ENCODE measurements around the gene PHLDA3.
A peak's percentile ranks its signal among the peaks of the same experiment; 100 is the strongest.

Gene PHLDA3

DNA sequence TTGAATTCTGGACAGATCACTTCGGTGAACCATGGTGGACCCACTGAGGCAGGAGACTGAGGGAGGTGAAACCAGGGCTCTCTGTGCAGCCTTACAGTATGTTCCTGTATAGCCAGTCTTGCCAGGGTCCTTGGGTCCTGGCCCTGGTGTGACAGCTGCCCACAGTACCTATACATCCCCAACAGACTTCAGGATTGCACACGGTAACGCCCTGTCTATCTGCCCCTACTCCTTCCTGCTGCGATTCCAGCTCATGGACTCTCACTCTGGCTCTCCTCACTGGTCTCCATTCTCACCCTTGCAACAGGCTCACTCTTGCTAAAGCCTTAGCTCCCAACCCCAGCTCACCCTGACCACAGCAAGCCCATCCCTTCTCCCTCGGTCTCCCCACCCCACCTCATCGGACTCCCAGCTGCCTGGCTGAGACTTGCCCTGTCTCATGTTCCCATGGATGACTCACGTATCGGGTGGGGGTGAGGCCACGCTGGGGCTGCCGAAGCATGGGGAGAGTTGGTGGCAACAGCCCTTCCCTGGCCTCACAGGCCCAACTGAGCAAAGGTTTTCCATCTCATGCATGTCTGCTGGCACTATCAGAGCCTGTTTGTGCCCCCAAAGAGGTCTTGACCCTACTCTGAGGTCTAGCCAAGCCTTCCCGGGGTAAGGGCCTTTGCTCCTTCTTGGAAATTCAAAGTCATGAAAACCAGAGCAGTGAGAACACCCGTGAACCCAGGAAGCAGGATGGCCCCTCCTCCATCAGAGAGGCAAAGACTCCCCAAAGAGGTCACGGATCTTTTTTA is 7.1 kb downstream of the PHLDA3 start:
- no peak for ATAC-seq
- no peak for DNase-seq

DNA sequence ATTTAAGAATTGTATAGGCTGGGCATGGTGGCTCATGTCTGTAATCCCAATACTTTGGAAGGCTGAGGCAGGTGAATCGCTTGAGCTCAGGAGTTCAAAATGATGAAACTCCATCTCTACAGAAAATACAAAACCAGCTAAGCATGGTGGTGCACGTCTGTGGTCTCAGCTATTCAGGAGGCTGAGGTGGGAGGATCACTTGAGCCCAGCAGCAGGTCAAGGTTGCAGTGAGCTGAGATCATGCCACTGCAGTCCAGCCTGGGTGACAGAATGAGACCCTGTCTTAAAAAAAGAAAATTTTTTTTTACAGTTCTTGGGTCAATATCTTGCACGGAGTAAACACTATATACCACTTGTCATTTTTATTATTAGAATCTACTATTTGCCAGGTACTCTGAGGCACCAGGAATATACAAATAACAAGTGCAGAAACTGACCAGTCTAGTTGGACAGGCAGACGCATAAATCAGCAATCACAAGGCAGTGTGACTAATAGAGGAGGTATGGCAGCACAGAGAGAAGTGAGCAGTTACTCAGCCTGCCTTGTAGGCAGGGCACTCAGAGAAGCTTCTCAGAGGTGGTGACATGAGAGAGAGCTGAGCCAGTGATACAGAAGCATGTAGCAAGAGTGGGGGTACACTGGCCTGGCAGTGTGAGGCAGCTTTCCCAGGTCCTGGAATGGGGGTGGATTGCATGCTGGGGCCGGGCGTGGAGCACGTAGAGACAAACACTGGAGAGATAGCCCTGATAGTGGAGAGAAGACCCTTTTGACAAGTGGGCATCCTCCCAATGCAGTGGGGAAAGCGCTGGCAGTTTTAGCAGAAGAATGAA is 8.0 kb downstream of the PHLDA3 start:
- ATAC-seq = no peak

DNA sequence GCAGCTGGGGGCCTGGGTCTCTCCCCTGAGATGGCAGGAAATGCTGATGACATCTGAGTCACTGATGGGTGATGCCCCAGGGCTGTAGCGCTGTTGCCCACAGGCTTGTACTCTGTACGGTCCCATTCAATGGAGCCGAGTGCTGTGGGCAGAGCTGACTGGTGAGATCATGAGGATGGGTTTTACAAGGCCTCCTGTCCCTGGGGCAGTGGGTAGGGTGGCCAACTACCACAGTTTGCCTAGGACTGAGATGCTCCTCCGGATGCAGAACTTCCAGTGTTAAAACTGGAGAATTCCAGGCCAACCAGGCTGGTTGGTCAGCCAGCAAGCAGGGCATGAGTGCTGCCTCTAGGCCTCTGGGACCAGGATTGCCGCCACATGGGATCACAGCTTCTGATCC is 9.2 kb downstream of the PHLDA3 start:
- no peak for ATAC-seq
- no peak for DNase-seq

More for the DNA sequence above, 8.0 kb downstream of the PHLDA3 start:
- DNase-seq = no peak

DNA sequence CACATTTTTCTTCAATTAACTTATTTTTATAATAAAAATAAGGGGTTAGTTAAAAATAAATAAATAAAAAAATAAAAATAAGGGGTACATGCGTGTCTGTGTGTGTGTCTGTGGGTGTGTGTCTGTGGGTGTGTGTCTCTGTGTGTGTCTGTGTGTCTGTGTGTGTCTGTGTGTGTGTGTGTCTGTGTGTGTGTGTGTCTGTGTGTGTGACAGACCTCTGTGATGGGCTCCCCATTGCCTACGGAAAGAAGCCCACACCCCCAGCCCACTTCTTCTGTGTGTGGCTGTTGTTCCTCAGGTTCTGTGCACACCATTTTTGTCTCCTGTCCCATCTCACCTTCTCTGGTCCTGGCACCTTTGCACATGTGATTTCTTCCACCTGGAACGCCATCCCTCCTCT is 9.9 kb downstream of the PHLDA3 start:
- DNase-seq (no peak), ATAC-seq (no peak)

DNA sequence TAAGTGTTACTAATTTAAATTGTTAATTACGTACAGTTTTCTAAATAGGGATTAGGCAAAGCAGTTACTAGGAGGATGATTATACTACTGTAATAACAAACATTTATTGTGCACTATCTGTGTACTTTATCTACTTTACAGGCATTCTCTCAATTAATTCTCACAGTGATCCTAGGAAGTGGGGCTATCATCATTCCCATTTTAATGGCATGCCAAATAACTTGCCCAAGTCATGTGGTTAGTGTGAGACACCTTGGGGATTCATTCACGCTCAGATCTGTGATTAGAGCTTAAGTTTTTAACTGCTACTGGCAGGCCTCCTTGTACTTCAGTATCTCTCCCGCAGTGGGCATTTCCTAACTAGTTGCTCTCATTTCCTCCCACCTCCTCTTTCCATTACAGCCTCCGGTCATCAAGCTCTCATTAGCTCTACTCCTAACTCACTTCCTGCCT is 11.5 kb downstream of the PHLDA3 start:
- ATAC-seq (no peak), DNase-seq (no peak)

DNA sequence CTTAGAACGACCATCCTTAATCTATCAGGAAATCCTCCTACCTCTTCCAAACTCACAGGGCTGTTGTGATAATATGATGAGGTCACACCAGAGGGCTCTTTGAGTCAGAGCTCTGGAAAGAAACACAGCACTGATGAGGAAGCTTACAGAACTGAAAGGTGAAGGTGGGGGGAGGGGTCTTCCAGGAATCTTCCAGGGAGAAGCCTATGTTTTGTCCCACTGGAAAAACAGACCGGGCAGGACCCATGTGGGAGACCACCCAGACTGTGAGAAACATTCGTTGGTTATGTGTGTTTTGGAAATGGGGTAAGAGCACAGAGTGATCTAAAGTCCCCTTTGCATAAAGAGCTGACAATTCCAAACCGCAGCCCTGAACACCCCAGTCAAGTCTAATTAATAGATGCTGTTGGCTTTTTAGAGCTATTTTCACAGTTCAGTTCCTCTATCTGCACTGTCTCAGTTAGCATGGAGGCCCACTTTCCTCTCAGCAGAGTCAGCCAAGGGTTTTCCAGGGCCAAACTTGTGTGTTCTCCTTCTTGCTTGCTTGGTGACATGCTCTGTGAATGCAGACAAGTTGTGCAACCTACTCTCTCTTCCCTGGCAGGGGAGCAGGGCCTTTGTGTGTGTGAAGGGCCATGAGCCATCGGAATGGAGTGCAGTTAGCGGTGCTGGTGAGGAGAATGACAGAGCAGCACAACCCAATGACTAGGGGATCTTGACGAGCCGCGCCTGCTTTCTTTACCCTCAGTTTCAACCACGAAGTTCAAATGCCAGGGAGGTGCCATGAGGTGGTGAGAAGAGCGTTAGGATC is 12.3 kb downstream of the PHLDA3 start:
- DNase-seq (no peak), ATAC-seq (no peak)

DNA sequence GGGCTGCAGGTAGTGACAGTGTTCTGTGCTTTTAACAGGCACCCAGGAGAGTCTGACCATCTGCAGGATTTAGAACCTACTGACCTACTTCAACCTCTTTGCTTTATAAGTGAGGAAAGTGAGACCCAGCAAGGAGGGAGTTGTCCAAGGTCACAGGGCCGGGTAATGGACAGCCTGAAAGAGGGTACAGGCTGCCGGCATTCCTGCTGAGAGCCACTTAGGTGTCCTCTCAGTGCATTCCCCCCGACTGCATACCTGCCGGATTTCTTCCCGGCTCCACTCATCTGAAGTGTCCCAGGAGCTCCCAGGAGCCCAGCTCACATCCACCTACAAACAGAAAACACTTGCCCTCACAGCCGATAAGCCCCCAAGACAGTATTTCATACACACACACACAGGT is 13.9 kb downstream of the PHLDA3 start:
- no peak for ATAC-seq
- no peak for DNase-seq

DNA sequence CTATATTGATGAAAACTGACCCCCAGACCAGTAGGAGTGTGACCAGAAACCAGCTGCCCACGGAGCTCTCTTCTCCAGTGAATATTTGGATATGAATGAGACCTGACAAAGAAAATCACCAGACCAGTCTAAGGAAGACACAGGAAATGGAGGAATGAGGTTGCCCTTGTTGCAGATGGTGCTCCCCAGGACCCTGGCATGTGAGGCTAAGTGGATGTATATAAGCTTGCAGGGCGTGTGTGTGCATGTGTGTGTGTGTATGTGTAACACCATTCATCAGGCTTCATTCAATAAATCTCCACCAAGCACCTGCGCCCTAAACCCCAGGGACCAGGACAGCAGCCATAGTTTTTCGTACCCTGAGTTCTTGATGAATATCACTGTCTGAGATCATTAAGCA is 14.4 kb downstream of the PHLDA3 start:
- no peak for ATAC-seq
- no peak for DNase-seq

DNA sequence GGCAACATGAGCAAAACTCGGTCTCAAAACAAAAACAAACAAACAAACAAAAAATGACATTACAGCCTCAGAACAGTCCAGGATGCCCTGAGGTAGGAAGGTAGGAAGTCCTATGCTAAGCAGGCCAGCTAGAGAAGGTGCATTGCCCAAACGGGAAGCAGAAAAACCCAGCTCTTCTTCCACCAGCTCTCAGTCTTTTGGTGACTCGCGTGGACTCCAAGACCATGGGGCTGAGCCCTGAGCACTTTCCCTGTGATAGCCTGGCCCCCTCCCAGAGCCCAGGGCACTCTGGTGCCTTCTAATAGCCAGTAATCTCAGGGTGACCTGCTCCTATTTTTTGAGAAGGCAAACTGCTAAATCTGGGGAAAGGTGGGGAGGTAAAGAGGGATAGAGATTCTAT is 16.1 kb downstream of the PHLDA3 start:
- no peak for DNase-seq
- ATAC-seq = no peak

DNA sequence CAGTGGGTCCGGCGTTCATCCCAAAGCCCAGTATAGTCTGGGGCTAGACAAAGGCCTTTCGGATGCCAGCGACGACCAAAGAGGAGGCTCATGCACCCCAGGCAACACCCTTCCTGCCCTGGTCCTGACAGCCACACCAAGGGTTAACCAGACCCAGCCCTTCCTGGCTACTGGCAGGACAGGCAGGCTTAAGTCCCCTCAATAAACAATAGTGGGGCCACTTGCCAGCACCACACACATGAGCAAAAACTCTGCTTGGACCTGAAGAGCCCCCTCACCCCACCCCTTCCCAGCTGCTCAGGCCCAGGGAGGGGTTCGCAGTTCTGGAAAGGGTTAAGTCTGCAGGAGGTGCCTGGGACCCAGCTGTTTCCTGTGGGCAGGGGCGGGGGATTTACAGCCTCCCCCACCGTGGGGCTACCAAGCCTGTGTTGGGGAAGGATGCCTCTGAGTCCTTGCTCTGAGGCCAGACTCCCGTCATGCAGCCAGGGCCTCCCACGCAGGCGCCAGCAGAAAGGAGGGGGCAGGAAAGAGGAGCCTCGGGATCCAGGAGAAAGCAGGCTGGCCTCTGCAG is 18.2 kb downstream of the PHLDA3 start:
- DNase-seq (no peak), ATAC-seq (no peak)

DNA sequence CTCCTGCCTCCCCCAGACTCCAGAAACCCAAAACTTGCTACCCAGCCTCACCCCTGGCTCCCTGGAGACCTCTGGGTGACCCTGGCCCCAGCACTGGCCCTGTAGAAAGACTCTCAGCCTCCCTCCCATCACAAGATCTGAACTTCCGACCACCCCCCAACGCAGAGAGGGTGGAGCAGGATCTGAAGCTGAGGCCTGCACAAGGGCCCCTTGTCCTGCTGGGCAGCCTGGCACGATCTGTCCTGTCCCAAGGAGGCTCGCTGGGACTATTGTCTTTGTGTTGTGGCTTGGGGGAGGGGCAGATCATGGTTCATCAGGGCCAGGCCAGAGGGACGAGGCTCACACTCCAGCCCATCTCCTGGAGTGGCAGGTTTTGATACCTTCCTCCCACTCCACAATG is 20.0 kb downstream of the PHLDA3 start:
- DNase-seq (no peak), ATAC-seq (no peak)

DNA sequence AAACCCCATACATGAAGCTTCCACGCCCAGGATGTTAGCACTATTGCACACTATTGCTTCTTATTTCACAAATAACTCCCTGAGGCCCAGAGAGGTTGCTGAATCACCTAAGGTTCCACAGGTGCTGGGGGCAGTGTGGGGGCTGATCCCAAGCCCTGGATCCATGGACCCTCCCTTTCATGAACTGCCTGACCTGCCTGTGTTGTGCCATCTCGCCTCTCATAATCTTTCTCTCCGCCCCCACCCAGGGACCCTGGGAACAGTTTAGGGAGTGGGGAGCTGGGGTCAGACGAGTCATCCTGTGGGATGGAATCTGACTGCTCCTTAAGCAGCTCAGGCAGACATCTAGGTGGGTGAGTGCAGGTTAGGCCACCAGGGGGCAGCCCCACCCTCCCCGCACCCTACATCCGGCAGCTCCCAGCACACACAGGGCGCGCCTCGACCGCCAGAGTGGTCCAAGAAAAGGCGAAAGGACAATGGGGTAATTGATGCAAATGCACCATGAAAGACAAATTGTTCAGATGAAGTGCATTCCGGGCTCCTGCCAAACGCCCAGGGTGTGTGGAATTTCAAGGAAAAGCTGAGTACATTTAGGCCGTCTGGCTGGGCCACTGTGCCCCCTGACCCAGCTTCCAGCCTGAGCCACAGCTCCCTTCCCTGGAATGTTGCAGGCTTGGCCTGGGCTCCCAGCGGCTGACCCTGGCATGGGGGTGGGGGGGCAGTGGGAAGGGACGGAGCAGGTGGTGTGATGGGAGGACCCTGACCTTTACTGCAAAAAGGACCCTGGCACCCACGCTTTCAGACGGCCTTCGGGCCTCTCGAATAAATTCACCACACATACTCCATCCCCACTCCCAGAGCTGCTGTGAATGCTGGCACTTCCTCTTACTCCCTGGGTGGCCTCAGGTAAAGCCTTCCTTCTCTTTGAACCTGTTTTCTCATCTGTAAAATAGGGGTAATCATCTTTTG is 20.8 kb downstream of the PHLDA3 start:
- ATAC-seq (peak; percentile 91), DNase-seq (peak; percentile 78)

DNA sequence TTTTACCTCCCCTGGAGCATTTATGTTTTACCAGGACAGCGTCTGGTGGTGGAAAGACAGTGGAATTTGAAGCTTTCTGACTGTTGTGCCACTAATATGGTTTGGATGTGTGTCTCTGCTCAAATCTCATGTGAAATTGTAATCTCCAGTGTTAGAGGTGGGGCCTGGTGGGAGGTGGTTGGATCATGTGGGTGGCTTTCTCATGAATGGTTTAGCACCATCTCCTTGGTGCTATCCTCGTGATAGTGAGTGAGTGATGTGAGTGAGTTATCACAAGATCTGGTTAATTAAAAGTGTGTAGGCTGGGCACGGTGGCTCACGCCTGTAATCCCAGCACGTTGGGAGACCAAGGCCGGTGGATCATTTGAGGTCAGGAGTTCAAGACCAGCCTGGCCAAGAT is 23.7 kb downstream of the PHLDA3 start:
- no peak for ATAC-seq
- DNase-seq = no peak

DNA sequence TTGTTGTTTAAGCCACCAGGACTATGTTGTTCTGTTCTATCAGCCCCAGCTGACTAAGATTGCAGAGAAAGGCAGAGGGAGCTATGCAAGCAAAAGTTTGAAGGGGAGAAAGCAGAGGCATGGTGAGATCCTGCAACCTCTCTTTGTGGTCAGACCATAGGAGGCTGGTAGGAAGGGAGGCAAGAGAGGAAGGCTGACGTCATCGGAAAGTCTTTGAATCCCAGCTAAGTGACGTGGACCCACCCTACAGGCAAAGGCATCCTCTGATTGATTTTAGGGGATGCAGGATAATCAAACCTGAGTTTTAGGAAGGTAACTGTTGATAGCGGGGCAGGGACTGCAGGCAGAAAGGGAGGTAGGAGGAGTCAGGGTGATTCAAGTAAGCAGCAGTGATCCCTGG is 24.2 kb downstream of the PHLDA3 start:
- no peak for ATAC-seq

DNA sequence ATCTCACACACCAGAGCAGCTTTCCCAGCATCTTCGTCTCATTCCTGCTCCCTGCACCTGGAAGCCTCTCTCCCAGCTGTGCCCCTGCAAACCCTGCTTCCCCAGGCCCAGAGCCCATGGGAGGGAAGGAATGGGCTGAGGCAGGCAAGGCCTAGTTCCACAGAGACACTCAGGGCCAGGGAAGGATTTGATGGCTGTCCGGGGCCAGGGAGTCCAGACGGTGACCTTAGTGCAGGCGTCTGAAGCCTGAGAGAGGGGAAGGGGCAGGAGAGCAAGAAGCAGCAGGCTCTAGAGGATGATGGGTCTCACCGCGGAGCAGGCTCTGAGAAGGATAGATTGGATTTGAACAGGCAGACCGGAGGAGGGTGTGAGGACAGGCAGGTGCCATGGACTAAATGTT is 25.2 kb downstream of the PHLDA3 start:
- ATAC-seq = no peak
- no peak for DNase-seq

More for the DNA sequence above, 24.2 kb downstream of the PHLDA3 start:
- no peak for DNase-seq

DNA sequence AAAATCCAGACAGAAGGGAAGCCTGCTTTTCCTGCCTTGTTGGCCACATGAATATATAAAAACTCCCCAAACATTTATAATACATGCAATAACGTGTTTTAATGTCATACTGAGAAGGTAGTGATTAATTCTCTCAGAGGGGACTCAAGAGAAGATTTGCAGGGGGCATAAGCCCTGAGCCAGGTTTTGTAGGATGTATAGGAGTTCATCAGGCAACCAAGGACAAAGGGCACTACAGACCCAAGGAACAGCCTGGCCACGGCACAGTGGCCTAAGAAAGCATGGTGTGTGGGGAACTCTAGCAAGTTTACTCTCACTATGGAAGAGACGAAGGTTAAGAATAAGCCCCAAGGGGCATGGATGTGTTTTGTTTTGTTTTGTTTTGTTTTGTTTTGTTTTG is 32.0 kb downstream of the PHLDA3 start:
- ATAC-seq = no peak
- no peak for DNase-seq

DNA sequence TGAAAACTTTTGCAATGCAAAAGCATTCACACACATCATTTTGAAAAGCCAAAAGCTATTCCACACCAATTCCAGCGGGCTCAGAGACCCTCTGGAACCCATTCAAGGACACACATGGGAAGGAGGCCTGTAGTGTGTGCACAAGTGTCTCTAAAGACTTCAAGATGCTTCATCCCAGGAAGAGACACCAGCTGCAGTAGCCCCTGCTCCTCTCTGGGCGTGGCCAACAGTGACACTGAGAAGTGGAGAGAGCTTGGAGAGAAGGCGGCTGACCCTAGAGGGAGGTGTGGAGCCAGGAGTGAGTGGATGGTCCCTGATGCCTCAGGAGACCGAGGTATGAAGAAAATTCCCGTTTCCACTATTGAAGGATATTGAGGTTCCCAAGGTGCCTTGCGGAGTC is 32.6 kb downstream of the PHLDA3 start:
- DNase-seq (no peak), ATAC-seq (no peak)

DNA sequence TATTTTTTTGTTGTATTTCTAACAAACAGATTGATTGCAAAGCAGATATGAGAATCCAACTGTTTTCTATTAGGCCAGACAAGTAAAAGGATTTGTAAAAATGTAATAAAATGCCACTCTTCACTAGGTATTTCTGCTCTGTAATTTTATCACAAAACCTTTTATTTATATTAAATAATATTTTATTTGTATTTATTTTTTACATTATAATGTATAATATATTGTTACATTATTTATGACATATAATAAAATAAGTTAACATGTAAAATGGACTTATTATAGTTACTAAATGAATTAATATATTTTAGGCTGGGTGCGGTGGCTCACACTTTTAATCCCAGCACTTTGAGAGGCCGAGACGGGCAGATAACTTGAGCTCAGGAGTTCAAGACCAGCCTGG is 34.7 kb downstream of the PHLDA3 start:
- no peak for ATAC-seq
- no peak for DNase-seq

DNA sequence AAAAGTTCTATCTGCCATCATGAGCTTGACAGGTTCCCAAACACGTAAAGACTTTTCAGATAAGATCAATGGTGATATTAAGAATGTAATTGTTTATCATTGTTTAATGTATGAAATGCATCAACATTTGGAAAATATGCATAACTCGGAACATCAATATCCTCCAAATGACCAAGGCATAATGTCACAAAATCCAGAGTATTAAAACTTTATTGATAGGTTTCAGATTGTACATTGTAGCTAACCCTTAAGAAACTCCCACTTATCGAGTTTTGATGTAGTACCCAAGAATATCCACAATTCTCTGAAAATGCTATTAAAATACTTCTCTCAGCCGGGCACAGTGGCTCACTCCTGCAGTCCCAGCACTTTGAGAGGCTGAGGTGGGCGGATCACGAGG is 35.4 kb downstream of the PHLDA3 start:
- ATAC-seq (no peak), DNase-seq (no peak)

DNA sequence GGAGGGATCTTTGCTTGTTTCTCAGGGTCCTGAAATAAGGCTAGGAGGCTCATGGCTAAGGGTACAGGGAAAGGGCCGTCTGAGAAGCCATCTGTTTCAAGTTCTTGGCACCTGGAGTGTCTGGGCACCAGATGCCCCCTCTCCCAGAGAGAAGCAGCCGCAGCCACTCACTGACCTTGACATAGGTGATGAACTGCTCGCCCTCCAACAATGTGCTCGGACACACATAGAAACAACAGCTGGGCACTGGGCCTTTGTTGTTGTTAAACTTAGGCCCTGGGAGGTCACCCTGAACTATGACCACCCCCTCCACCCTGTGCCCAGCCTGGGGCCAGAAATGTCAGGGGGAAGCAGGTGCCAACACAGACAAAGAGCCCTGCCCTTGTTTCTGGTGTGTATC is 38.2 kb downstream of the PHLDA3 start:
- ATAC-seq = no peak

More for the DNA sequence above, 38.2 kb downstream of the PHLDA3 start:
- no peak for DNase-seq

Data from stimulated activated naive CD8-positive, alpha-beta T cell treated with anti-CD3 and anti-CD28 coated beads, Interleukin-15, Interleukin-2, amounts not matched to agents 100 U/mL and 50 U/mL, for 24 hours (primary cell).